K562 (cell line): ENCODE data around the gene SPAG9. TPM values are rescaled to one million over a fixed set of nuclear protein-coding genes. Genes with fewer than 3 reads are reported as not detected.

Experiments used
- EGR1 ChIP-seq: fragments of 450-650 bp; conservative IDR thresholded peaks from 2 replicates; pipeline ENCODE4 v1.6.1; 2017; ENCODE audit warnings: mild to moderate bottlenecking
- EHMT2 ChIP-seq: fragments of 450-650 bp; IDR thresholded peaks from 2 replicates; pipeline ENCODE4 v1.6.1; 2018; ENCODE audit warnings: antibody characterized with exemption
- EP300 ChIP-seq: IDR thresholded peaks from 2 replicates; pipeline ENCODE4 v1.6.1; 2012; ENCODE audit warnings: low read length, improper control_type of control experiment
- FOXK2 ChIP-seq, 2 experiments: fragments of 450-650 bp; IDR thresholded peaks in 1 of 2; conservative IDR thresholded peaks in 1 of 2; 2 replicates each; pipeline ENCODE4 v1.6.1; 2016; ENCODE audit warnings: low read depth in 2 of 2, mild to moderate bottlenecking in 1 of 2
- GABPB1 ChIP-seq: sonication (generic); formaldehyde crosslinking; IDR thresholded peaks from 2 replicates; pipeline ENCODE4 v1.8.0; 2022; ENCODE audit warnings: mild to moderate bottlenecking, missing genetic modification reagents
- MBD2 ChIP-seq: sonication (generic); IDR thresholded peaks from 2 replicates; pipeline ENCODE4 v1.6.1; 2016; ENCODE audit warnings: low read depth, borderline replicate concordance
- MTA1 ChIP-seq: fragments of 450-650 bp; IDR thresholded peaks from 2 replicates; pipeline ENCODE4 v1.6.1; 2017; ENCODE audit warnings: borderline replicate concordance
- PKNOX1 ChIP-seq: fragments of 450-650 bp; IDR thresholded peaks from 2 replicates; pipeline ENCODE4 v1.6.1; 2016
- SPI1 ChIP-seq: IDR thresholded peaks from 2 replicates; pipeline ENCODE4 v1.6.1; 2011; ENCODE audit warnings: low read depth, low read length, control low read depth, borderline replicate concordance
- STAT5B ChIP-seq: fragments of 250-450 bp; sonication (Bioruptor Pico); IDR thresholded peaks from 2 replicates; pipeline ENCODE4 v1.8.0; 2021; ENCODE audit warnings: mild to moderate bottlenecking, inconsistent platforms
- TBL1XR1 ChIP-seq, 2 experiments: IDR thresholded peaks; 2 replicates each; pipeline ENCODE4 v1.6.1; 2012; ENCODE audit warnings: improper control_type of control experiment in 2 of 2, low read length in 2 of 2, mild to moderate bottlenecking in 1 of 2
- ZBTB11 ChIP-seq, 3 experiments: fragments of 200-800 bp in 1 of 3; fragments of 250-450 bp in 1 of 3; fragments of 450-650 bp in 1 of 3; sonication (Bioruptor Pico) in 1 of 3; sonication (Bioruptor generic) in 1 of 3; formaldehyde crosslinking in 1 of 3; IDR thresholded peaks; 2 replicates each; pipeline versions ENCODE4 v1.6.1 to v1.8.0; 2016 to 2022; ENCODE audit warnings: mild to moderate bottlenecking in 2 of 3, missing genetic modification characterization in 2 of 3, missing compliant biosample characterization in 1 of 3, moderate library complexity in 1 of 3
- polyA plus RNA-seq, 8 experiments: library from polyadenylated mRNA; depleted of rRNA in 4 of 8; stranded (reverse) in 5 of 8; unstranded in 3 of 8; fragments of >200 nt; fragmentation: Nextera tagmentation in 2 of 8; fragmentation: Illumina TruSeq in 1 of 8; extraction: Ambion mirVana in 2 of 8; extraction: Trizol in 1 of 8; gene quantifications; 2 replicates each; pipeline versions ENCODE4 v1.2.1 to v1.2.3, GENCODE V29; 2011 to 2014; ENCODE audit warnings: inconsistent platforms in 1 of 8, missing spikeins in 1 of 8
- total RNA-seq, 7 experiments: library from RNA; depleted of rRNA in 6 of 7; stranded (reverse); fragments of >200 nt in 6 of 7; fragmentation: Illumina TruSeq in 2 of 7; extraction: Trizol in 2 of 7; gene quantifications; 2 replicates each; pipeline versions ENCODE4 v1.2.1 to v1.2.3, GENCODE V29; 2011 to 2021; ENCODE audit warnings: low replicate concordance in 1 of 7

The SPAG9 gene
- total and polyA plus RNA-seq, 9 of the 15 experiments (the other 6 are each of a cell fraction or from before 2014, with no cell fraction given): 12.2 to 99.2 (median 58.2) TPM

- TF ChIP-seq FOXK2 (conservative IDR thresholded peaks at IDR 0.05 in 1 of 2, IDR thresholded peaks at IDR 0.05 in 1 of 2; ENCODE audit: low read depth in 2 of 2) (peak; percentile 88 to 91), STAT5B (no peak), ZBTB11 (CRISPR knock-in tag; IDR thresholded peaks at IDR 0.05) (peak in 1 of 3 experiments; percentile 70; a peak in 2 of 6 replicates), MBD2 (peak; percentile 81; the same call in 1 of the 2 replicates), PKNOX1 (peak; percentile 84), MTA1 (peak; percentile 87), EHMT2 (peak; percentile 59; the same call in 1 of the 2 replicates), EP300 (peak; percentile 84), GABPB1 (CRISPR knock-in tag) (no peak; the same call in none of the 2 replicates), TBL1XR1 (IDR thresholded peaks at IDR 0.05; ENCODE audit: low read length in 2 of 2) (peak in 1 of 2 experiments; percentile 80; a peak in 2 of 4 replicates), EGR1 (peak; percentile 100), SPI1 (0 out of 2 replicates have a peak, but pooled peaks have one; percentile 14)
Observed at GRCh38 chr17:51121620-51122472, 1.2 kb upstream of the SPAG9 start (continued).
